KBM-7 (cell line): ENCODE results near the gene ARHGEF4.

Source experiments
- DNase-seq: peaks from one replicate; pipeline ENCODE4 v3.0.0-alpha.2; 2015
- in situ Hi-C: fragments of 300-500 bp; cut with MboI; formaldehyde crosslinking; loops from 2 replicates; pipeline ENCODE4 v1.14.3; 2020; ENCODE audit warnings: low sequenced_read_pairs, low pct_unique_long_range_greater_than_20kb, mixed read lengths

Gene ARHGEF4

GRCh38 chr2:130818809-130819208 lies 17.9 kb upstream of the ARHGEF4 start:
- no peak for DNase-seq
- in situ Hi-C loops, result no loop called here

DNA sequence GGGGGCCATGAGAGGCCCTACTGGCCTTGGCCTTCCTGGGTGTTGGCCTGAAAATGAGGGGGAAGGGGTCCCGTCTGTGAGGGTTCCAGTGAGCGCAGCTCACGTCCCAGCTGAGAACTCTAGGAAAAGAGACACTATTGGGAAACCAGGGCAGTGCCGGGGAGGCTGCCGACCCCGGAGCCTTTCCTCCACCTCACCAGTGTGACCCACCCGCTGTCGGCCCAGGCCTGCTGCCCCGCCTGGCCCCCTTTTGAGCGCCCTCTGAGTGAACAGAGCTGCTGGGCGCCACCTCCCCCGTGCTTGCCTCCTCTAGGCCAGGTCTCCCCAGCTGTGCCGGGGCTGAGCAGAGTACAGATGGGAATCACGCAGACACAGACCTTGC lies 17.5 kb upstream of the ARHGEF4 start:
- in situ Hi-C loops, result no loop called here

GRCh38 chr2:130819608-130820278 lies 17.0 kb upstream of the ARHGEF4 start:
- in situ Hi-C loops, result no loop called here

More for the DNA sequence above, 17.5 kb upstream of the ARHGEF4 start:
- DNase-seq, result no peak

DNA sequence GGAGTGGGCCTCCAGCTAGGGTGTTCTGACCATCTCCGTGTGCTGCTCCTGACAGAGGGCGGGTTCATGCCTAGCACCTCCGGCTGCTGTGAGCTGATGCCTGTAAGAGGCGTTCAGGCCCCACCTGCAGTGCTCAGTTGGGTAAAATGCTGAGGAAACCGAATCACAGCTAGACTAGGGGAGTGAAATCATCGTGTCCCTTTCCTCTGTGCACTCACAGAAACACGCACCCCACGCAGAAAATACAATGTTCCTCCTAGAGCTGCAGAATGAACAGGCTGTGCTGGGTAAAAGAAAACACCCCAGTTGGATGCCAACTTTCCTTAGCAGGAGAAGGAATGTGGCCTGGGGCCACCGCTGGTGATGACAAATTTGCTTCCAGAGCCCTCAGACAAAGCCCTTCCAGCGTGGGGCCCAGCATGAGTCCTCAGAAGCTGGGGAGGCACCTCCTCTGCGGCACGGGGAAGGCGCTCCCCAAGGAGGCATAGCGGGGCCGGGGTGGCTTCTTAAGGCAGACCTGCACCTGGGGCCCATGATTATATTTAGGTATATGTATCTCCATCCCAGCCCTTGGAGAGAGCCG lies 16.3 kb upstream of the ARHGEF4 start:
- no peak for DNase-seq
- in situ Hi-C loops, result no loop called here

More at GRCh38 chr2:130819608-130820278, 17.0 kb upstream of the ARHGEF4 start:
- DNase-seq, result no peak

- in situ Hi-C loops, result no loop called here
- no peak for DNase-seq
These were observed 14.8 kb upstream of the ARHGEF4 start for GRCh38 chr2:130821867-130822266.

- in situ Hi-C loops, result no loop called here
- no peak for DNase-seq
These were observed 13.9 kb upstream of the ARHGEF4 start for GRCh38 chr2:130822766-130823165.

- no peak for DNase-seq
- in situ Hi-C loops, result no loop called here
These were observed 13.4 kb upstream of the ARHGEF4 start for GRCh38 chr2:130823171-130823885.

DNA sequence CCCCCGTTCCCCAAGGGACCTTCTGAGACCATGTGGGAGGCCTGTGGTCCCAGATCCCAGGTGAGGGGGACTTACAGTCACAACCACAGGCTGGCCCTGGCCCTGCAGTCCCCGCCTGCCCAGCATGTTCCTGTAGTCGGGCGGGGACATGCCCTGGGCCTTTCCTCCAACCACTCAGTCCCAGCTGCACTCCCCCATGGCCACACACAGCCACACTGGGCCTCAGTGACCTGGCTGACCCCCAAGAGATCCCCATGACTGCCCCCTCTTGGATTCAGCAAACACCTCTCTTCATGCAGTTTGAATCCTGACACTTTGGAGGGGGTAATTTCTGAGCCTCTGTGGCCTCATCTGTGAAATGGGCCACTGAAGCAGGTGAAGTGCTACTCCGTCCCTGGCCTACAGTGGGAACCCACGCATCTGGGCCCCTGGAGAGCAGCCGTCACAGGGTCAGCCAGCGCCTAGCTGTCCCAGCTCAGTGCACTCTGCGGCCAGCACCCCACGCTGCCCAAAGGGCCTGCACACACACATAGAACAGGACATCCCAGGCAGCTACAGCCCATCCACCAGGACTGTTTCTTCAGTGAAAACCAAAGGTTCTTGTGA lies 12.7 kb upstream of the ARHGEF4 start:
- in situ Hi-C loops, result no loop called here
- DNase-seq, result no peak

- in situ Hi-C loops, result no loop called here
- DNase-seq, result peak; percentile 40
These were observed 12.1 kb upstream of the ARHGEF4 start for GRCh38 chr2:130824492-130825061.

DNA sequence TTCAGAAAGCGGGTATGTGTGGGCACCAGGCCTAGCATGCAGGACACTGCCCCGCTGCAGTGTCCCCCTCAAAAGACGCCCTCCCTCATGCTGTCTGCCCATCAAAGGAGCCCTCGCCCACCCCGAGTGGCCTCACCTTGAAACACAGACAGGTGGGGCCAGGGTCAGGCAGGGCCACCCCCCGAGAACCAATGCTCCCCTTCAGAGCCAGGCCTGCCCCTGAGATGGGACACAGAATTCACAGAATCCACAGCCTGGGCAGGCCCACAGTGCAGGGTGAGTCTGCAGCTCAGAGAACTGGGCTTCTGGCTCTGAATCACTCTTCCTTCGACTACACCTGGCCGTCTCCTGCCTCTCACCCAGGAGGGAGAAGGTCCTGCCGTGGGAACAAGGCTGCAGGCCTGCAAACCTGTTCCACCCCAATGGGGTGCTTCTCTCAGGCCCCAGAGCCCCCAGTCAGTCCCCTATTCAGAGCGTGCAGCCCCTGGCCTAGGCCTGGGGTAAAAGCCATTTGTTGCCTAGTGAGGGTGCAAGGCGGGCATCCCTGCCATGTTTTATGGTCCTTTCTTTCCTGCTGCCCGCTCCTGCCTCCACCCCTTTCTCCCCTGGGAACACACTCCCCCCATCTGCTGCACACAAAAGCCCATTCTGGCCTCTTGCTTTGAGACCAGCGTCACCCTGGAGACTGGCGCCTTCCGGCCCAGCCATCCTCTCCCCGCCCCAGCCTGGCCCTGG lies 11.3 kb upstream of the ARHGEF4 start:
- DNase-seq, result no peak
- in situ Hi-C loops, result no loop called here

DNA sequence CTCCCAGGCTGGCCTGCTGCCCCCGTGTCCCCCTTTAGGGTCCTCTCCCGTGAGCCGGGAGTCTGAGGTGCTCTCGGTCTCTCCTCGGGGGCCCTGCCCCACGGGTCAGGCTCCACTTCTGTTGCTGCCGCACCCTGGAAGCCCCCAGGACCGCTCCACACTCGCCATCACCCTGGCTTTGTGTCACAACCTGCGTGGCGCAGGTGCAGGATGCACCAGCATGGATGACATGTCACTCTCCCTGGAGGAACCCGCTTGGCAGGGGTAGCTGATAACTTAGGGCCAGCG lies 10.8 kb upstream of the ARHGEF4 start:
- DNase-seq, result no peak

GRCh38 chr2:130826419-130826818 lies 10.3 kb upstream of the ARHGEF4 start:
- DNase-seq, result no peak
- in situ Hi-C loops, result no loop called here

More for the DNA sequence above, 10.8 kb upstream of the ARHGEF4 start:
- in situ Hi-C loops, result no loop called here

- no peak for DNase-seq
- in situ Hi-C loops, result no loop called here
These were observed 9.8 kb upstream of the ARHGEF4 start for GRCh38 chr2:130826821-130827501.

- in situ Hi-C loops, result no loop called here
- no peak for DNase-seq
These were observed 9.0 kb upstream of the ARHGEF4 start for GRCh38 chr2:130827502-130828251.

DNA sequence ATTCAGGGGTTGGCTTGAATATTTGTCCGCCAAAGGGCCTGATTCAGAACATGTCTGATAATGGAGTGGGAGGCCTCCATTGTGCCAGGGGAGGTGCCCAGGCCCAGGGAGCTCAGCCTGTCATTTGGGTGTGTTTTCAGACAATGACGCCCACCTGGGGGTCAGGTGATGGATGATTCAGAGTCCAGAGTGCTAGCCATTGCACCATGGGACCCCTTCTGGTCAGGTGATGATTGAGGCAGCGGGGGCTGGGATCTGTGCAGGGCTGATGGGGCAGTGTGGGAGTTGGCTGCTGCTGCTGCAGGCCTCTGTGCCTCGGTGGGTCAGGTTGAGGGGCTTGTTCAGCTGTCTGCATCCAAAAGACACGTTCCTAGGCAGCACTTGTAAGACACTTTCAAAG lies 8.3 kb upstream of the ARHGEF4 start:
- no peak for DNase-seq
- in situ Hi-C loops, result no loop called here

DNA sequence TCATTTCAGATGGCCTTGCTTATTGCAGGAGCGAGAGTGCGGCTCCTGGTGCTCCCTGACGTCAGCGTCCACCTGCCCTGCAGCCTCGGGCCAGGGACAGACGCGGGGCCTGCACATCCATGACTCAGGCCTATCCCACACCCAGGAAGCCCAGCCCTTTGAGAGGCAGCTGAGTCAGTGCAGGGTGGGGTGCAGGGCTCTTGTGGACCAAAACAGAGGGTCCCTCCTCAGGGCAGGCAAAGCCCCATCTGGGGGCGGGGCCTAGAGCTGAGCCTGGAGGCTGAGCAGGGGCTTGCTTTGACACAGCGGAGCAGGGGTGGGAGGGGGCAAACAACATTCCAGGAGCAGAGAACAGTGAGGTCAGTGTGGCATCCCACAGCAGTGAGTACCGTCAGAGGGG lies 7.7 kb upstream of the ARHGEF4 start:
- in situ Hi-C loops, result no loop called here
- DNase-seq, result no peak

- DNase-seq, result no peak
- in situ Hi-C loops, result no loop called here
These were observed 6.2 kb upstream of the ARHGEF4 start for GRCh38 chr2:130830538-130830937.

DNA sequence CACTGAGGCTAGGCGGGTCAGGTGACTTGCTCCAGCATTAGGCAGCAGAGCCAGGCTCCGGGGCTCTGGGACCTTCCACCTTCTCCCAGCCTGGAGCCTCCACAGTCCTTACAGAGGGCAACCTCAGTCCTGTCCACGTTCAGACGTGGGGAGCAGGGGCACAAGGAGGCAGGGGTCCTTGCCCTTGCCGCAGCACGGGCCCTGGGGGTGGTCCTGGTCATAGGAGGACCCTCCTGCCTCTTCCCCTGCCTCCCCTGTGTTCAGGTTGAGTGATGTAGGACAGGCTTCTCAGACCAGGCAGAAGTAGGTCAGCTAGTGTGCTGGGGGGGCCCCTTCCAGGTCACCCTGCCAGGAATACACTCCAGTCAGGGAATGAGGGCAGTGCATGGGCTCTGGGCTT lies 5.4 kb upstream of the ARHGEF4 start:
- in situ Hi-C loops, result no loop called here
- DNase-seq, result no peak
